Measurements from ENCODE around the gene TNK2. TPM values are rescaled to one million over a fixed set of nuclear protein-coding genes. Genes with fewer than 3 reads are reported as not detected.
"Not testable (repeated sequence)": the region's sequence is repeated elsewhere in the genome, so short reads cannot be mapped to it uniquely, and the experiment has no call there.

TNK2 gene
- total RNA-seq, 1 donor from 2014 or later, result 5.2 TPM

- no peak for DNase-seq (ENCODE audit: low read depth)
These were observed 37.9 kb downstream of the TNK2 start for GRCh38 chr3:195870442-195870841.

GRCh38 chr3:195869413-195870001 lies 38.8 kb downstream of the TNK2 start:
- no peak for DNase-seq (ENCODE audit: low read depth)

GRCh38 chr3:195868866-195869412 lies 39.4 kb downstream of the TNK2 start:
- no peak for DNase-seq (ENCODE audit: low read depth)

GRCh38 chr3:195868336-195868865 lies 40.0 kb downstream of the TNK2 start:
- no peak for DNase-seq (ENCODE audit: low read depth)

- DNase-seq (ENCODE audit: low read depth), result no peak
These were observed 40.6 kb downstream of the TNK2 start for GRCh38 chr3:195867631-195868335.

- no peak for DNase-seq (ENCODE audit: low read depth)
These were observed 41.5 kb downstream of the TNK2 start for GRCh38 chr3:195866686-195867511.

- DNase-seq (ENCODE audit: low read depth), result no peak
These were observed 42.6 kb downstream of the TNK2 start for GRCh38 chr3:195865752-195866151.

- peak; percentile 66 for DNase-seq (ENCODE audit: low read depth)
These were observed 45.0 kb downstream of the TNK2 start for GRCh38 chr3:195863121-195864061.

GRCh38 chr3:195862318-195862717 lies 46.0 kb downstream of the TNK2 start:
- not testable (repeated sequence) for DNase-seq (ENCODE audit: low read depth)

GRCh38 chr3:195860456-195860855 lies 47.9 kb downstream of the TNK2 start:
- DNase-seq (ENCODE audit: low read depth), result no peak

GRCh38 chr3:195859846-195860411 lies 48.4 kb downstream of the TNK2 start:
- DNase-seq (ENCODE audit: low read depth), result no peak

- DNase-seq (ENCODE audit: low read depth), result peak; percentile 33
These were observed 49.1 kb downstream of the TNK2 start for GRCh38 chr3:195859061-195859845.

GRCh38 chr3:195856410-195857084 lies 51.8 kb downstream of the TNK2 start:
- DNase-seq (ENCODE audit: low read depth), result no peak

- no peak for DNase-seq (ENCODE audit: low read depth)
These were observed 52.6 kb downstream of the TNK2 start for GRCh38 chr3:195855471-195856409.

- DNase-seq (ENCODE audit: low read depth), result no peak
These were observed 53.6 kb downstream of the TNK2 start for GRCh38 chr3:195854628-195855294.

GRCh38 chr3:195853996-195854395 lies 54.4 kb downstream of the TNK2 start:
- no peak for DNase-seq (ENCODE audit: low read depth)

- DNase-seq (ENCODE audit: low read depth), result no peak
These were observed 55.3 kb downstream of the TNK2 start for GRCh38 chr3:195853036-195853435.

Data from renal cortical epithelial cell (primary cell).